GM12878 (cell line): ENCODE data around the gene PROZ. TPM values are rescaled to one million over a fixed set of nuclear protein-coding genes. Genes with fewer than 3 reads are reported as not detected.
A peak's percentile ranks its signal among the peaks of the same experiment; 100 is the strongest.

Experiments used
- ATAC-seq: fragments of 200-7000 bp; cut with Tn5 transposase; 3 replicates; pipeline ENCODE4 v1.9.1; 2020; ENCODE audit warnings: mild to moderate bottlenecking, moderate library complexity
- BruUV-seq: library from RNA; stranded (reverse); fragments of 400-500 nt; replicated peaks from 2 replicates; lab custom pipeline; 2021; lab: Mats Ljungman, UMichigan
- CTCF ChIA-PET: fragments of 300-600 bp; sonication (Branson Sonifier 250); formaldehyde crosslinking; extraction: SDS; loops from one replicate; lab custom pipeline; 2021; ENCODE audit warnings: inconsistent platforms; lab: Yijun Ruan, JAX
- POLR2A ChIA-PET: fragments of 350-600 bp; formaldehyde crosslinking; extraction: SDS; loops from one replicate; lab custom pipeline; 2021; ENCODE audit warnings: inconsistent platforms; lab: Charles Lee
- RAD21 ChIA-PET: fragments of 300-600 bp; sonication (Branson Sonifier 250); formaldehyde crosslinking; loops from one replicate; lab custom pipeline; 2023; ENCODE audit warnings: antibody characterized with exemption; ENCODE audit not compliant: unreplicated experiment; lab: Charles Lee
- SMC1A ChIA-PET: fragments of 300-600 bp; sonication (Branson Sonifier 250); formaldehyde crosslinking; loops from one replicate; lab custom pipeline; 2023; ENCODE audit not compliant: unreplicated experiment, uncharacterized antibody; lab: Charles Lee
- DNase-seq: peaks from one replicate; pipeline ENCODE4 v3.0.0-alpha.2; 2011; ENCODE audit warnings: low read depth, low spot score
- FAIRE-seq: peaks from 3 replicates; lab custom pipeline; 2011; peaks lifted over from hg19 to GRCh38; lab: Jason Lieb, UNC
- H2AFZ ChIP-seq: 2 replicates; pipeline ENCODE4 v1.6.0; 2011; ENCODE audit warnings: low read depth, low read length, control low read depth; ENCODE audit not compliant: control insufficient read depth
- H3K27ac ChIP-seq: 2 replicates; pipeline ENCODE4 v1.5.1; 2011; ENCODE audit warnings: control low read depth; ENCODE audit not compliant: control insufficient read depth, insufficient read depth
- H3K27me3 ChIP-seq, 2 experiments: replicated peaks in 1 of 2; 2 replicates each; pipeline versions ENCODE4 v1.6.0 to v1.6.1; 2011; ENCODE audit warnings: low read length in 1 of 2; ENCODE audit not compliant: control insufficient read depth in 2 of 2, insufficient read depth in 2 of 2
- H3K36me3 ChIP-seq, 2 experiments: 2 replicates each; pipeline ENCODE4 v1.5.1; 2011; ENCODE audit warnings: low read length in 1 of 2; ENCODE audit not compliant: control insufficient read depth in 2 of 2, insufficient read depth in 2 of 2
- H3K4me1 ChIP-seq: 2 replicates; pipeline ENCODE4 v1.6.1; 2011; ENCODE audit warnings: mild to moderate bottlenecking, low read length, moderate library complexity, mixed read lengths; ENCODE audit not compliant: control insufficient read depth, insufficient read depth
- H3K4me2 ChIP-seq: 2 replicates; pipeline ENCODE4 v1.6.0; 2011; ENCODE audit warnings: control low read depth; ENCODE audit not compliant: control insufficient read depth, insufficient read depth
- H3K4me3 ChIP-seq: fragments of 200-600 bp; sonication (generic); 2 replicates; pipeline ENCODE4 v1.5.1; 2016
- H3K79me2 ChIP-seq: 2 replicates; pipeline ENCODE4 v1.6.0; 2011; ENCODE audit warnings: low read length; ENCODE audit not compliant: control insufficient read depth, insufficient read depth
- H3K9ac ChIP-seq: 2 replicates; pipeline ENCODE4 v1.8.0; 2011; ENCODE audit warnings: low read length, control low read depth, mixed read lengths; ENCODE audit not compliant: control insufficient read depth, insufficient read depth
- H3K9me3 ChIP-seq: replicated peaks from 3 replicates; pipeline ENCODE4 v1.5.1; 2011; ENCODE audit warnings: mild to moderate bottlenecking, low read length; ENCODE audit not compliant: control insufficient read depth, insufficient read depth
- H4K20me1 ChIP-seq: 2 replicates; pipeline ENCODE4 v1.6.0; 2011; ENCODE audit not compliant: control insufficient read depth, insufficient read depth
- ATF3 ChIP-seq: IDR thresholded peaks from 2 replicates; pipeline ENCODE4 v1.6.1; 2011; ENCODE audit warnings: low read depth, mild to moderate bottlenecking, low read length, moderate library complexity, borderline replicate concordance; ENCODE audit errors: extremely low read depth
- BCL3 ChIP-seq: IDR thresholded peaks from 2 replicates; pipeline ENCODE4 v1.6.1; 2011; ENCODE audit warnings: borderline replicate concordance, low read depth, mild to moderate bottlenecking, moderate library complexity, low read length; ENCODE audit not compliant: insufficient read depth, poor library complexity, severe bottlenecking
- E2F8 ChIP-seq: fragments of 450-650 bp; IDR thresholded peaks from 2 replicates; pipeline ENCODE4 v1.6.1; 2018; ENCODE audit warnings: mild to moderate bottlenecking, low read depth, moderate library complexity; ENCODE audit not compliant: partially characterized antibody
- ELK1 ChIP-seq: IDR thresholded peaks from 2 replicates; pipeline ENCODE4 v1.6.1; 2012; ENCODE audit warnings: low read depth, low read length, improper control_type of control experiment
- JUNB ChIP-seq: IDR thresholded peaks from 2 replicates; pipeline ENCODE4 v1.6.1; 2016; ENCODE audit warnings: antibody characterized with exemption, mild to moderate bottlenecking
- NBN ChIP-seq: fragments of 450-650 bp; IDR thresholded peaks from 2 replicates; pipeline ENCODE4 v1.6.1; 2016
- NR2F1 ChIP-seq: fragments of 450-650 bp; conservative IDR thresholded peaks from 2 replicates; pipeline ENCODE4 v1.6.1; 2017; ENCODE audit warnings: mild to moderate bottlenecking
- PKNOX1 ChIP-seq: fragments of 450-650 bp; IDR thresholded peaks from 2 replicates; pipeline ENCODE4 v1.6.1; 2016; ENCODE audit warnings: mild to moderate bottlenecking
- SMARCA5 ChIP-seq: fragments of 450-650 bp; IDR thresholded peaks from 2 replicates; pipeline ENCODE4 v1.6.1; 2017; ENCODE audit warnings: mild to moderate bottlenecking
- WGBS: methylation state at CpG from one replicate; pipeline ENCODE4 v1.1.6; 2016; ENCODE audit warnings: low lambda C conversion rate; ENCODE audit not compliant: insufficient replicate concordance, insufficient coverage; ENCODE audit errors: missing lambda C conversion rate; 5-methylcytosine and 5-hydroxymethylcytosine counted together
- in situ Hi-C: fragments of 300-500 bp; cut with MboI; formaldehyde crosslinking; loops from 9 replicates; pipeline ENCODE4 v1.14.3; 2018; ENCODE audit warnings: mixed read lengths
- intact Hi-C: fragments of 100-400 bp; cut with micrococcal nuclease; formaldehyde crosslinking; loops from one replicate; pipeline ENCODE4 v1.14.2; 2022; ENCODE audit not compliant: unreplicated experiment
- polyA plus RNA-seq, 11 experiments: library from polyadenylated mRNA; depleted of rRNA in 4 of 11; unstranded in 6 of 11; stranded (reverse) in 5 of 11; fragments of >200 nt; fragmentation: Nextera tagmentation in 4 of 11; fragmentation: Illumina TruSeq in 1 of 11; extraction: Ambion mirVana in 4 of 11; extraction: Trizol in 1 of 11; gene quantifications; 1 replicate in 1 of 11; 2 replicates in 10 of 11; pipeline versions ENCODE4 v1.2.1 to v1.2.3, GENCODE V29; 2011 to 2016; ENCODE audit warnings: inconsistent platforms in 2 of 11, missing spikeins in 2 of 11, low read depth in 1 of 11
- total RNA-seq, 4 experiments: library from RNA; depleted of rRNA in 3 of 4; stranded (reverse); fragments of >200 nt in 3 of 4; fragmentation: Illumina TruSeq in 1 of 4; extraction: Trizol in 1 of 4; gene quantifications; 2 replicates each; pipeline versions ENCODE4 v1.2.1 to v1.2.3, GENCODE V29; 2013 to 2021

Gene PROZ
- total and polyA plus RNA-seq, 10 of the 15 experiments (the other 5 are each of a cell fraction or from before 2014, with no cell fraction given), result 0.07 to 0.24 (median 0.21) TPM; not detected in 7

- RAD21 ChIA-PET, result no interaction called here
- no peaks in the 10 kb centered on the region for H4K20me1 ChIP-seq
- H3K79me2 ChIP-seq, result no peaks in the 10 kb centered on the region
- H3K4me1 ChIP-seq, result peaks cover 8% of the 10 kb centered on the region
- H3K36me3 ChIP-seq, result no peaks in the 10 kb centered on the region
- H3K27ac ChIP-seq, result no peak overlapping the region
- in situ Hi-C loops, result no loop called here
- peaks cover 6% of the 10 kb centered on the region; the same call in 1 of the 3 replicates for H3K9me3 ChIP-seq
- ATAC-seq (no peak), DNase-seq (no peak), FAIRE-seq (no peak)
- BruUV-seq, result no TSS peak
- no peak overlapping the region for H3K9ac ChIP-seq
- peak overlapping the region; percentile 78 for H3K4me2 ChIP-seq
- POLR2A ChIA-PET, result no interaction called here
- WGBS, result 50% methylated on average over 2 of the region's 2 CpGs
- intact Hi-C loops, result loop anchor here (5.0 kb wide), 1 partner anchor 55 kb away; the partner anchor contains the start of genes CUL4A and PCID2
- TF ChIP-seq ATF3, result no peak
- TF ChIP-seq BCL3, result no peak
- TF ChIP-seq PKNOX1, result 0 out of 2 replicates have a peak, but pooled peaks have one; percentile 9
- no peak for TF ChIP-seq E2F8
- no peak for TF ChIP-seq NR2F1
- TF ChIP-seq ELK1, result no peak
- no peak for TF ChIP-seq SMARCA5
- TF ChIP-seq NBN, result 0 out of 2 replicates have a peak, but pooled peaks have one; percentile 15
- TF ChIP-seq JUNB, result no peak
- peaks cover 0 to 5% of the 10 kb centered on the region in 2 experiments; a peak in 3 of 4 replicates for H3K27me3 ChIP-seq
- H2AFZ ChIP-seq, result peak overlapping the region; percentile 90
- SMC1A ChIA-PET, result no interaction called here
- H3K4me3 ChIP-seq, result peak overlapping the region; percentile 46; the same call in 1 of the 2 replicates
- CTCF ChIA-PET, result no interaction called here
Observed at GRCh38 chr13:113152691-113152983, 5.8 kb upstream of the PROZ start.
